DLD1 (cell line): ENCODE measurements around the gene DNAH10.
"Not testable (repeated sequence)": the region's sequence is repeated elsewhere in the genome, so short reads cannot be mapped to it uniquely, and the experiment has no call there.

Source experiments
- in situ Hi-C: cut with HindIII; loops from 2 replicates; pipeline ENCODE4 v1.10.0; 2017; ENCODE audit warnings: low sequenced_read_pairs

The DNAH10 gene

GRCh38 chr12:123905319-123905925 lies 143.3 kb downstream of the DNAH10 start:
- in situ Hi-C loops, result no loop called here

- in situ Hi-C loops, result no loop called here
These were observed 144.8 kb downstream of the DNAH10 start for GRCh38 chr12:123906711-123907420.

DNA sequence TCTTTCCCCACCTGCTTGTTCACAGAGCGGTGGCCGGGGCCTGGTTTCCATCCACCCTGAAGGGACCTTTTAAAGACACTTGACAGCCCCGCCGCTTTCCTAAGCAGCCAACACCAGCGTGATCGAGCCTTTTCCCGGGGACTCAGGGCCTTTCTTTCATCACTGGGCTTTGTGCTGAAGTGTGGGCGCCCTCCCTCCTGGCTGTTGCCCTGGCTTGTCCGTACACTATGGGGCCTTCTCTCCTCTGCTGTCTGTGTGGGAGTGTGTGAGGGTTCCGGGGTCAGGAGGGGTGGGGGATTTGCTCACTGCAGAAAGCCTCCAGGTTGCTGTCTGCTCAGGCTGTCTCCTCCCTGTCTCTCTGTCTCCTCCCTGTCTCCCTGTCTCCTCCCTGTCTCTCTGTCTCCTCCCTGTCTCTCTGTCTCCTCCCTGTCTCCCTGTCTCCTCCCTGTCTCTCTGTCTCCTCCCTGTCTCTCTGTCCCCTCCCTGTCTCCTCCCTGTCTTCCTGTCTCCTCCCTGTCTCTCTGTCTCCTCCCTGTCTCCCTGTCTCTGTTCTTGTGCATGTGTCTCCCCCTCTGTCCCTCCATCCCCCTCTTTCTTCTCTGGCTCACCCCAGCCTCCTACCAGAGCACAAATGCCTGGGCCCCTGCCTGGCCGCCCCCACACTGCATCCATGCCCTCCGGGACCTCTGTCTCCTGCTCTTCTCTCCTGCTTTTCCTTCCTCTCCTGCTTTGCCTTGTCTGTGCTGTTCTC lies 145.8 kb downstream of the DNAH10 start:
- in situ Hi-C loops, result no loop called here

- in situ Hi-C loops, result no loop called here
These were observed 147.0 kb downstream of the DNAH10 start for GRCh38 chr12:123908884-123909725.

- in situ Hi-C loops, result no loop called here
These were observed 148.0 kb downstream of the DNAH10 start for GRCh38 chr12:123910057-123910456.

- in situ Hi-C loops, result no loop called here
These were observed 148.7 kb downstream of the DNAH10 start for GRCh38 chr12:123910761-123911193.

GRCh38 chr12:123911672-123912409 lies 149.7 kb downstream of the DNAH10 start:
- in situ Hi-C loops, result not testable (repeated sequence)

DNA sequence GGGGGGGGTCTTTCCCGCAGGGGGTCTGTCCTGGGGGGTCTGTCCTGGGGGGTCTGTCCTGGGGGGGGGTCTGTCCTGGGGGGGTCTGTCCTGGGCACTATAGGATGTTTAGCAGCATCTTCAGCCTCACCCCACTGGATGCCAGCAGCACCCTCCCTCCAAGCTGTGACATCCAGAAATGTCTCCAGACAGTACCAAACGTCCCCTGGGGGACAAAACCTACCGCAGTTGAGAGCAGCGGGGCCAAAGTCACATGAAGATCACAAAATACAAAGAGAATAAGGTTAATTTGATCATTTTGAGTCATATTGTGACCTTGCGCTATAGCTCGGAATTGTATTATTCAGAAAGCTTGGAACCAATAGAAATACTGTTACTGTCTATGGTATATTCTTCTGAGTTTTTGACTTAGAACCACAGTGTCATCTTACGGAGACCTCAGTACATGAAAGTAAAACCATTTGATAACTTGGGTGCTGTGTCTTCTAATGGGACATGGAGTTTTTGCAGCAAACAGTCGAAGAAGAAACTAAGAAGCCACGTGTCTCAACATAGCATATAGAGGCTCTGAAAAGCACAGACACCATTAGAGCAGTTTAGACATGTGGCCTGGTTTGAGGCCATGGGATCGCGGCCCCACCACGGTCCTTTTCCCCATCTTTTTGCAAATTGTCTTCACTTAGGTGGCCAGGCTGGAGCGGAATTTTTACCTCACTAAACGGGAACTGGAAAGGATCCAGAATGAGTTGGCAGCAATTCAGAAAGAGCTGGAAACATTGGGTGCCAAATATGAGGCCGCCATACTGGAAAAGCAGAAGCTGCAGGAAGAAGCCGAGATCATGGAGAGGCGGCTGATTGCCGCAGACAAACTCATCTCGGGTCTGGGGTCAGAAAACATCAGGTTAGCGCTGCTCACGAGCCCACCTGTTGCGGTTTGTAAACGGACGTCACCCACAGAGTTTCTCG lies 150.6 kb downstream of the DNAH10 start:
- in situ Hi-C loops, result no loop called here

DNA sequence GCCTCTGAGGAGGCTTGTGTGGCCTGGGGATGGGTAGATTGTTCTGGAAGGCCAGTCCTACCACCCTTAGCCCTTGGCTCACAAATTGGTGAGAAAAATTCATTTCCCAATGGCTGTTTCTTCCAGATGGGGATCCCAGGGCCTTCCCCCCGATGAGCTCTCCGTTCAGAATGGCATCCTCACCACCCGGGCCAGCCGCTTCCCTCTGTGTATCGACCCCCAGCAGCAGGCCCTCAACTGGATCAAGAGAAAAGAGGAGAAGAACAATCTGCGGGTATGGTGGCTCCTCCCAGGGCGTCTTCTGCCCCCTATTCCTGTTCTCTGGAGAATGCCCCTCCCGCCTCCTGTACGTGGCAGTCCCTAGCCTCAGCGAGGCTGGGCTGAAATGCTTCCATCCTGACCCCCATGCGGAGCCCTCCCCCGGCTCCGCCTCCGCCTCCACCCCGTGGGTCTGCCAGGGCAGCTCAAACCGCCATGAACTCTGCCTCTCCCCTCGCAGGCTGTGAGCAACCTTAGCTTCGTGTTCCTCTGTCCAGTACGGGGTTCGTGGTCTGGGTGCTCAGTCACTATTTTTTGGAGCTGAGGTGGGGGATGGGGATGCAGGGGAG lies 152.7 kb downstream of the DNAH10 start:
- in situ Hi-C loops, result no loop called here

GRCh38 chr12:123916729-123917128 lies 154.6 kb downstream of the DNAH10 start:
- in situ Hi-C loops, result no loop called here

DNA sequence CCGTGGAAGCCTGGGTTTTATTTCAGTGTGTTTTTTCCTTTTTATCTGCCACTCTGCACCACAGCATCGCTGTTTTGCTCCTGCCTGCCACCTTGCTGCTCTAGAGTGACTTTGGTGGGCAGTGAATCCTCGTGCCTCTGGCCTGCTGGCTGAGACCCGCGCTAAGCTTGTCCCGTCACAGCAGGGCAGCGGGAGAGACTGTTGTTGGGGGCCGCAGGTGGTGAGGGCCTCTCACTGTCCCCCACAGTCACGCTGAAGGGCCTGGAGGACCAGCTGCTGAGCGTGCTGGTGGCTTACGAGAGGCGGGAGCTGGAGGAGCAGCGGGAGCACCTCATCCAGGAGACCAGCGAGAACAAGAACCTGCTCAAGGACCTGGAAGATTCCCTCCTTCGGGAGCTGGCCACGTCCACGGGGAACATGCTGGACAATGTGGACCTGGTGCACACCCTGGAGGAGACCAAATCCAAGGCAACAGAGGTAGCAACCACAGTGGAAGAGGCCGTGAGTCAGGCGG lies 155.3 kb downstream of the DNAH10 start:
- in situ Hi-C loops, result no loop called here

DNA sequence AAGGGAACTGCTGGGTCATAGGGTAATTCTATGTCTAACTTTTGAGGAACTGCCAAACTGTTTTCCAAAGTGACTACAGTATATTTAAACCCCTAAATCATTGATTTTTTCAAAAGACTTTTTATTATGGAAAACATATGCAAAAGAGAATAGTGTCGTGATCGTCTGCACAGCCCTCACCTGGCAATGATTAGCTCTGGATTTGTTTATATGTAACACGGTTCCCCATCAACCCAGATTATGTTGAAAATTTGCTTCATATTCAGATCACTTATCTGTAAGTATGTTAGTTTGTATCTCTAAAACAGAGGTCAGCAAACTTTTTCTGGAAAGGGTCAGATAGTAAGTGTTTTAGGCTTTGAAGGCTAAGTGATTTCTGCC lies 157.9 kb downstream of the DNAH10 start:
- in situ Hi-C loops, result no loop called here

GRCh38 chr12:123923038-123923437 lies 160.9 kb downstream of the DNAH10 start:
- in situ Hi-C loops, result no loop called here

- in situ Hi-C loops, result no loop called here
These were observed 161.8 kb downstream of the DNAH10 start for GRCh38 chr12:123923927-123924326.

DNA sequence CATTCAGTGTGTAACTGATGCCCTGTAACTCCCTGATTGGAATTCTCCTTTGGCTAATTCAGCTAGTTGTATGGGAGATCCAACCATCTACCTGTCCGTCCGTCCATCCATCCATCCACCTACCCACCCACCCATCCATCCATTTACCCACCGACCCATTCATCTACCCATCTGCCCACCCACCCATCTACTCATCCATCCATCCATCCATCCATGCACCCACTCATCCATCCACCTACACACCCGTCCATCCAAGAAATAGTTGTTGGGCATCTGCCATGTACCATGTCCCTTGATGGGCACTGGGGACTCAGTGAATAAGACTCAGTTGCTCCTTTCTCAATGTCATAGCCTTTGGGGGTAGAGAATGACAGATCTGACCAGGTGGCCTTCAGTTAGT lies 162.4 kb downstream of the DNAH10 start:
- in situ Hi-C loops, result no loop called here

GRCh38 chr12:123928274-123928865 lies 166.3 kb downstream of the DNAH10 start:
- in situ Hi-C loops, result no loop called here

DNA sequence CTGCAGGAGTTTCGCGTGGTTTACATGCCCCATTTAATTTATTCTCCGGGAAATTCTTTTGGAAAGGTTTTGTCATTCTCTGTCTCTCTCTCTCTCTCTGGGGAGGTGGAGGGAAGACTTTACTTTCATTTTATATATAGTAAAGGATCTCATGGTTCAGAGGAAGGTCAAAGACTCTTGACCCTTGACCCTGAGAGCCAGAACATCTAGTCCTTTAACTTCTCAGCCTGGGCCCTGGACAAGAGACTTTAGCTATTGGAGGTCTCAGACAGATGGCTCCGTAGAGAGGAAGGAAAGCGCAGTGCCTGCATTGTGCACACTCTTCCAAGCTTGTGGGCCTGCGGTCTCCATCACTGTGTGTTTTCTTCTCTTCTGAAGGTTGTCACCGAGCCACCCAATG lies 166.8 kb downstream of the DNAH10 start:
- in situ Hi-C loops, result no loop called here

DNA sequence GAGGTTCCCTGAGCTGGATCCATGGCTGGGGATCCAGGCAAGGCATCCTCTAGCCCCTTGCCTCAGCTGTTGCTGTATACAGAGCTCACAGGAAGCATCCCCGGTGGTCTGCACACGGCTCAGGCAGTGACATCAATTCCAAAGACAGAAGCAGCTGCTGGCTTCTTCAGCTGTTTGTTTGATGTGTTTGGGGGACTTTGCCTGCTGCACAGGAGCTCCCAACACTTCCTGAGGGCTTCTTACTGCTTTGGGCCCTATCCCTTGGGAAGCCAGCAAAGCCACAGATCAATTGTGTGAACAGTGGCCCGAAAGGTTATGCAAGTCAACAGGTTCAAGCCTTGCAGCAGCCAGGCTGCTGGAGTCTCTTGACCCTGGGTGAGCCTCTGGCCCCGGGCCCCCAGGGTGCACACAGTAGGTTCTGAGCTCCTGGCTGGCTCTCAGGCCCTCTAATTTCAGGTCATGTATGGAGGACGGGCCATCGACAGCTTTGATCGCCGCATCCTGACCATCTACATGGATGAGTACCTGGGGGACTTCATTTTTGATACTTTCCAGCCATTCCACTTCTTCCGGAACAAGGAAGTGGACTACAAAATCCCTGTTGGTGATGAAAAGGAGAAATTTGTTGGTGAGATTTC lies 168.0 kb downstream of the DNAH10 start:
- in situ Hi-C loops, result no loop called here
